GM12872 (cell line): ENCODE measurements around the gene TNFRSF21.

Experiments used
- TF ChIP-seq, protein P1 (sequence below): IDR thresholded peaks from 3 replicates; pipeline ENCODE4 v1.5.1; 2011; ENCODE audit warnings: low read depth, mild to moderate bottlenecking, low read length, moderate library complexity; ENCODE audit not compliant: insufficient read depth

TNFRSF21 gene

DNA sequence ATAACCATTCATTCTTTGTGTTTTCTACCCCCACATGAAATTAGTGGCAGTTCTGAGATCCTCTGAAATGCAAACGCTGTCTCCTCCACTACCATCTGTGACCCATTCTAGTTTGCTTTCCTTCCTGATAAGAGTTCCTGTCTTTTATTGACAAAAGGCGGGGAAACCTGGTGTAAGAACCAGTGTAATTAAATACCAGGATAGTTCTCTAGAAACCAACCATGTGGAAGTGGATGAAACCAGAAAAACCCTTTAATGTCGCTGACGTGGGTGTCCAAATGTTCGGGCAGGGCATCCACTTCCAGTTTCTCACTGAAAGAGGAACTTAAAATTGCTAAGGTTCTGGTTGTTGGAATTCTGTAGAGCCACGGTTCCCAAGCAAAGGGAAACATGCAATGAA, 79.1 kb downstream of the TNFRSF21 start:
- TF ChIP-seq, protein P1, sequence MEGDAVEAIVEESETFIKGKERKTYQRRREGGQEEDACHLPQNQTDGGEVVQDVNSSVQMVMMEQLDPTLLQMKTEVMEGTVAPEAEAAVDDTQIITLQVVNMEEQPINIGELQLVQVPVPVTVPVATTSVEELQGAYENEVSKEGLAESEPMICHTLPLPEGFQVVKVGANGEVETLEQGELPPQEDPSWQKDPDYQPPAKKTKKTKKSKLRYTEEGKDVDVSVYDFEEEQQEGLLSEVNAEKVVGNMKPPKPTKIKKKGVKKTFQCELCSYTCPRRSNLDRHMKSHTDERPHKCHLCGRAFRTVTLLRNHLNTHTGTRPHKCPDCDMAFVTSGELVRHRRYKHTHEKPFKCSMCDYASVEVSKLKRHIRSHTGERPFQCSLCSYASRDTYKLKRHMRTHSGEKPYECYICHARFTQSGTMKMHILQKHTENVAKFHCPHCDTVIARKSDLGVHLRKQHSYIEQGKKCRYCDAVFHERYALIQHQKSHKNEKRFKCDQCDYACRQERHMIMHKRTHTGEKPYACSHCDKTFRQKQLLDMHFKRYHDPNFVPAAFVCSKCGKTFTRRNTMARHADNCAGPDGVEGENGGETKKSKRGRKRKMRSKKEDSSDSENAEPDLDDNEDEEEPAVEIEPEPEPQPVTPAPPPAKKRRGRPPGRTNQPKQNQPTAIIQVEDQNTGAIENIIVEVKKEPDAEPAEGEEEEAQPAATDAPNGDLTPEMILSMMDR: no peak

DNA sequence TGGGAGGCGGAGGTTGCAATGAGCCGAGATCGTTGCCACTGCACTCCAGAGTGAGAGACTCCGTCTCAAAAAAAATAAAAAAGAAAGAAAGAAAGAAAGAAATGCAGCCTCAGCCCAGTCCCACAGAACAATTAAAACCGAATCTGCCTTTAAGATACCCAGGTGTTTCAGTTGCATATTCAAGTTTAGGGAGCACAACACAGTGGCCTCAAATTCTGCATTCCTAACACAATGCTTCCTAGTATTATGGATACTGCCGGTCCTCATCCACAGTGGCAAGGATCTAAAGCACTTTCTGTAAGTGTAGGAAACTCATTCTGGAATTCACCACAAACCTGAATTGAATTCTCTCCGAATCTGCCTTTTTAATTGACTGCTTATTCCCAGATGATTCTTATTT, 80.5 kb downstream of the TNFRSF21 start:
- TF ChIP-seq, protein P1: no peak

DNA sequence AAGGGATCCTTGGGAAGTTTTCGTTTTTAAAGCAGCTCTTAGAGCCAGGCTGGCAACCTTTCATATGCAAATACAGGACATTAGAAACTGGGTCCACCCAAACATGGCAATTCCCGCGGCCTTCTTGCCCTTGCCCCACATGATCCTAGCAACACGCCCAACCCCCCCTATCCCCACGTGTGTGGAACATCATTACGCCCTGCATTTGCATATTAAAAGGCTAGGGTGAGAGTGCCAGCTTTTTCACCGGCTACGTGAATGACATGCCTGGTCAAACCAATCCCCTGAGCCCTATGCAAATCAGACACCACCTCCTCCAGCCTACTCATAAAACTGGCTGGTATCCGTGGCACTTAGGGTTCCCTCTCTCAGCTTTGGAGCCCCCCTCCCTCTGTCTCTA, 88.1 kb downstream of the TNFRSF21 start:
- TF ChIP-seq, protein P1: no peak

DNA sequence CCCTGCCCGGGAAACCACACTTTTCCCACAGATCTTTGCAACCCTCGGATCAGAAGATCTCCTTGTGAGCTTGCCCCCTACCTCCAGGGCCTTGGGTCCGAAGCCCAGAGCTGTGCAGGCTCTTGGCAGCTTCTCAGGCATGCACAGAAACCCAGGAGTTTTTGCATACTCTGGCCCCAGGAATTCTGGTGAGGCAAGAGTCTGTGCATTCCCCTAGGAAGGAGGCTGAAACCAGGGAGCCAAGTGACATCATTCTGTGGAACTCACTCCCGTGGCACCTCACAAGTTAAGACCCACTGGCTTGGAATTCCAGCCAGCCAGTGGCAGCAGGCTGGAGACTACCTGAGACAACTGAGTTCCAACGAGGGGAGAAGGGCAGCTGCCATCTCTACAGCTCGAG, 100.1 kb downstream of the TNFRSF21 start:
- TF ChIP-seq, protein P1: no peak

DNA sequence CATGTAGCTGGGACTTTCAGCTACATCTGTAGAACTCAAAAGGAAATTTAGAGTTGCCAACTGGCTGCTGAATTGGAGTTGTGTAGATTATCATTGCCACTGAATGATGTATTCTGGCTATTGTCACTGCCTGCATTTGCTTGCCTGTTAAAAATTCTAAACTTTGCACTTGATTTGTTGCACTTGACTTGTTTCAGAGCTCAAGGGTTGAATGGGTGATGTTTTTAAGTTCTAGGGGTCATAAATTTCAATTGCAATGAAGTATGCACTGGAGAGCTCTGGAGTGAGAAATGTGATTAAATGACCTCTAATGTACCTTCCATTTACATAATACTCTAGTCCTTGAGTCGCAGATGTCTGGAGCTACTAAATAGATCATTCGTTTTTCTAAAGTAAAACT, 102.4 kb downstream of the TNFRSF21 start:
- TF ChIP-seq, protein P1: no peak

DNA sequence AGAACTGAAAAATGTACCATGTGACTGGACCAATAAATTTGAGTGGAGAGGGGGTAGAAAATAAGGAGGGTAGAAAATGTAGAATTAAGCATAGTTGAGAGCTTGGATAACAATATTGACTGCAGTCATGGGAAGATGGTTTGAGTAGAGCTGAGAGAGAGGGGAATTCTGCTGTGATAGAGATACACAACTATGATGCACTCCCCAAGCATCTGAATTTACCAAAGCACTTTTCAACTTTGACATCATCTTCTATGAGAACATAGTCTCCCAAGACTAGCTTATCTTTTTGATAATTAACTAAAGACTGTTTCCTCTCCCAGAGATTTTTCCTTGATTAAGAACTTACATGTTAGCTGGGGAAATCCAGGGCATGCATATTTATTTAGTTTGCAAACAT, 103.1 kb downstream of the TNFRSF21 start:
- TF ChIP-seq, protein P1: no peak

DNA sequence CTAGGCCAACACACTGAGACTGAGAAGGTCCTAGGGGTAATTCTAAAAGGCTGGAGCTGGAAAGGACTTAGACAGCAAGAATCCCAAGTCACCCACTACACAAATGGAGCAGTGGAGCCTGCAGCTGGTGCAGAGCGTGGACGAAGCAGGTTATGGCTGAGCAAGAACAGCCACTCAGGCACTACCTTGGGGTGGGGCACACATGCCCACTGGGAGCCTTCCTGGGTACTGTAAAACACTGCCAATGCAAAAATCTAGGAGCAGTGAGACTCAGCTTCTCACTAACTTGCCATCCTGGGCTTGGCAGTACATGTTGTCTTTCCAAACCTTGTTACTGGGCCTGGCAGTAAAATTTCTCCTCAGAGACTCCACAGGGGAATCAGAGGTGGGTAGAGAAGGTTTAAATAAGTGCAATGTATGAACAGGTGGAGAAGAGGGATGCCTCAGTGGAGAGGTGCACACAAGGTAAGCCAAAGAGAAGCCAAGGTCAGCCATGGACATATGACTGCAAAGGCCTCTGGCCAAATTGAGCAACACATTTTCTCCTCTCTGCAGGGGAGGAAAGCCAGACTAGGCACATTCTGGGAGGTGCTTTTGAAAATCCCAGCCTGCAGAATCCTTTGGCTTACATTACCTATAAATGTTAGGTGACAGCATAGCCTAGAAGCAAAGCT, 105.6 kb downstream of the TNFRSF21 start:
- TF ChIP-seq, protein P1: no peak
